Stomach (tissue), 9 donors: ENCODE results near the gene IGFBP4. TPM values are rescaled to one million over a fixed set of nuclear protein-coding genes. Genes with fewer than 3 reads are reported as not detected.

ENCODE experiments used
- DNase-seq, 2 donors: peaks; one replicate each; pipeline versions ENCODE4 v3.0.0 to v3.0.0-alpha.2; 2013 to 2019
- H3K27ac ChIP-seq, 5 donors: fragments of 200-600 bp in 4 of 5; sonication (generic) in 4 of 5; one replicate each; pipeline ENCODE4 v1.5.1; 2013 to 2019; ENCODE audit warnings: mild to moderate bottlenecking in 1 of 5, moderate library complexity in 1 of 5
- H3K27me3 ChIP-seq, 3 donors: fragments of 200-600 bp; sonication (generic); one replicate each; pipeline ENCODE4 v1.5.1; 2017 to 2019; ENCODE audit warnings: mixed run types in 1 of 3
- H3K36me3 ChIP-seq, 4 donors: fragments of 200-600 bp; sonication (generic); 1 replicate in 3 of 4; 2 replicates in 1 of 4; pipeline ENCODE4 v1.5.1; 2016 to 2019
- H3K4me1 ChIP-seq, 4 donors: fragments of 200-600 bp; sonication (generic); one replicate each; pipeline ENCODE4 v1.5.1; 2016 to 2019
- H3K4me3 ChIP-seq, 4 donors: fragments of 200-600 bp; sonication (generic) in 3 of 4; one replicate each; pipeline ENCODE4 v1.5.1; 2016 to 2019; ENCODE audit warnings: mild to moderate bottlenecking in 1 of 4
- H3K9me3 ChIP-seq, 4 donors: fragments of 200-600 bp; sonication (generic); one replicate each; pipeline ENCODE4 v1.5.1; 2016 to 2019
- EP300 ChIP-seq: sonication (generic); formaldehyde crosslinking; IDR thresholded peaks from one replicate; pipeline ENCODE4 v1.6.1; 2017; ENCODE audit warnings: antibody characterized with exemption
- POLR2A ChIP-seq, 4 donors: fragments of 450-650 bp; IDR thresholded peaks; one replicate each; pipeline ENCODE4 v1.6.1; 2016; ENCODE audit warnings: antibody characterized with exemption in 4 of 4, control low read depth in 2 of 4, mild to moderate bottlenecking in 1 of 4, moderate library complexity in 1 of 4
- POLR2AphosphoS5 ChIP-seq, 3 donors: sonication (generic); formaldehyde crosslinking; IDR thresholded peaks; one replicate each; pipeline ENCODE4 v1.6.1; 2016; ENCODE audit warnings: antibody characterized with exemption in 3 of 3
- WGBS, 5 donors: extraction: QIAGEN DNeasy Blood & Tissue Kit in 3 of 5; methylation state at CpG; one replicate each; pipeline versions ENCODE4 v1.1.5 to v1.1.7; 2013 to 2018; 5-methylcytosine and 5-hydroxymethylcytosine counted together
- intact Hi-C: fragments of 100-400 bp; cut with DNase I; formaldehyde crosslinking; loops from one replicate; pipeline ENCODE4 v1.15.1; 2023; ENCODE audit warnings: low total_unique reads
- polyA plus RNA-seq, 3 donors: library from polyadenylated mRNA; stranded (reverse); fragments of 200-250 nt; gene quantifications; one replicate each; pipeline ENCODE4 v1.2.3, GENCODE V29; 2013
- total RNA-seq, 5 donors: library from RNA; depleted of rRNA; stranded (reverse); fragments of >200 nt; gene quantifications; one replicate each; pipeline versions ENCODE4 v1.1.0 to v1.2.3, GENCODE V29; 2014 to 2016
- TF ChIP-seq, protein P1 (sequence below), 7 experiments: fragments of 450-650 bp in 4 of 7; fragments of 200-600 bp in 3 of 7; sonication (generic) in 3 of 7; IDR thresholded peaks; one replicate each; pipeline ENCODE4 v1.5.1; 2016 to 2019; ENCODE audit warnings: antibody characterized with exemption in 7 of 7, control low read depth in 2 of 7, mild to moderate bottlenecking in 1 of 7
- donor health status: healthy with polysubstance abuse.
- donor health status: Bipolar disorder and iron deficiency.
- donor health status: healthy.

IGFBP4 gene
- total and polyA plus RNA-seq, 8 donors, result 71.2 to 658 (median 157) TPM

- H3K9me3 ChIP-seq, result no peaks in the 10 kb centered on the region
- WGBS, 5 donors, result 55 to 84% (median 78%) methylated on average over 9 of the region's 9 CpGs
- TF ChIP-seq EP300, result no peak
- TF ChIP-seq POLR2AphosphoS5 (IDR thresholded peaks at IDR 0.05), result peak in 2 of 3 donors; percentile 12 to 22
- peaks cover 28 to 78% (median 62%) of the 10 kb centered on the region in 4 donors for H3K4me1 ChIP-seq
- DNase-seq, result peak in 1 of 2 donors; percentile 78
- H3K36me3 ChIP-seq, result peaks cover 7 to 22% (median 18%) of the 10 kb centered on the region in 4 donors
- peak overlapping the region in 4 of 5 donors; percentile 57 to 71 (median 64) for H3K27ac ChIP-seq
- no peak overlapping the region for H3K4me3 ChIP-seq
- H3K27me3 ChIP-seq, result no peaks in the 10 kb centered on the region
- intact Hi-C loops, result no loop called here
Observed at GRCh38 chr17:40460968-40461731, 17.9 kb downstream of the IGFBP4 start.

DNA sequence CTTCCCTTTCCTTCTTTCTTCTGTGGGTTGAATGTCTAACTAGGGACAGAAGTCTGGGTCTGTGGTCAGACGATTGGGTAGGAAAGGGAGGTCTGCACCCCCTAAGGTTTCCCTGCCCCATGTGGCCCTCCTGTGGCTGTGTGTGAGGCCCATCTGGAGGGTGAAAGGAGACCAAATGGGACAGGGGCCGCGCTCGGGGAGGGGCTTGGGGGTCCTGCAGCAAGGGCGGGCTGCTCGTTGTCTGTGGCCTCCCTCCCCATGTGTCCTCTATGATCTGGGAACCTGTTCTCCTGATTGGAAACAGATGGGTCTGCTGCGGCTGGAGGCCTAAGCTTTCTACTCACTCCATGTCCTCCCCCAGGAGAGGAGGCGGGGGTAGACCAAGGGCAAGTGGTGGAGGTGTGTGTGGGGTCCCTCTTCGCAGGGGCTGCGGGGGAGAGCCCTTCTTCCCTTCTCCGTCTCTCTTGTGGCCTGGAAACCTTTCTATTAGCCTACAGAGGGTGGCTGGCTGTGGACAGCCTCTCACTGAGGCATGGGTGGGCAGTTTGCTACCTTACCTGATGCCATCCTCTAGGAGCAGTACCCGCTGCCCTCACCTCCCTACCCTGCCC is 18.6 kb downstream of the IGFBP4 start:
- Histone ChIP-seq H3K36me3 (peaks cover 2 to 15% (median 11%) of the 10 kb centered on the region in 4 donors), H3K27me3 (no peaks in the 10 kb centered on the region), H3K9me3 (no peaks in the 10 kb centered on the region), H3K4me1 (peaks cover 21 to 71% (median 55%) of the 10 kb centered on the region in 4 donors), H3K4me3 (no peak overlapping the region), H3K27ac (peak overlapping the region in 4 of 5 donors; percentile 57 to 71 (median 64))
- intact Hi-C loops, result no loop called here
- TF ChIP-seq, protein P1, sequence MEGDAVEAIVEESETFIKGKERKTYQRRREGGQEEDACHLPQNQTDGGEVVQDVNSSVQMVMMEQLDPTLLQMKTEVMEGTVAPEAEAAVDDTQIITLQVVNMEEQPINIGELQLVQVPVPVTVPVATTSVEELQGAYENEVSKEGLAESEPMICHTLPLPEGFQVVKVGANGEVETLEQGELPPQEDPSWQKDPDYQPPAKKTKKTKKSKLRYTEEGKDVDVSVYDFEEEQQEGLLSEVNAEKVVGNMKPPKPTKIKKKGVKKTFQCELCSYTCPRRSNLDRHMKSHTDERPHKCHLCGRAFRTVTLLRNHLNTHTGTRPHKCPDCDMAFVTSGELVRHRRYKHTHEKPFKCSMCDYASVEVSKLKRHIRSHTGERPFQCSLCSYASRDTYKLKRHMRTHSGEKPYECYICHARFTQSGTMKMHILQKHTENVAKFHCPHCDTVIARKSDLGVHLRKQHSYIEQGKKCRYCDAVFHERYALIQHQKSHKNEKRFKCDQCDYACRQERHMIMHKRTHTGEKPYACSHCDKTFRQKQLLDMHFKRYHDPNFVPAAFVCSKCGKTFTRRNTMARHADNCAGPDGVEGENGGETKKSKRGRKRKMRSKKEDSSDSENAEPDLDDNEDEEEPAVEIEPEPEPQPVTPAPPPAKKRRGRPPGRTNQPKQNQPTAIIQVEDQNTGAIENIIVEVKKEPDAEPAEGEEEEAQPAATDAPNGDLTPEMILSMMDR (IDR thresholded peaks at IDR 0.05), result no peak
- TF ChIP-seq EP300, result no peak
- TF ChIP-seq POLR2A (IDR thresholded peaks at IDR 0.05), result no peak
- TF ChIP-seq POLR2AphosphoS5 (IDR thresholded peaks at IDR 0.05), result no peak
- whole genome bisulfite sequencing, 5 donors, result 56 to 81% (median 75%) methylated on average over 11 to 12 of the region's 12 CpGs
- DNase-seq, result peak in 1 of 2 donors; percentile 64

DNA sequence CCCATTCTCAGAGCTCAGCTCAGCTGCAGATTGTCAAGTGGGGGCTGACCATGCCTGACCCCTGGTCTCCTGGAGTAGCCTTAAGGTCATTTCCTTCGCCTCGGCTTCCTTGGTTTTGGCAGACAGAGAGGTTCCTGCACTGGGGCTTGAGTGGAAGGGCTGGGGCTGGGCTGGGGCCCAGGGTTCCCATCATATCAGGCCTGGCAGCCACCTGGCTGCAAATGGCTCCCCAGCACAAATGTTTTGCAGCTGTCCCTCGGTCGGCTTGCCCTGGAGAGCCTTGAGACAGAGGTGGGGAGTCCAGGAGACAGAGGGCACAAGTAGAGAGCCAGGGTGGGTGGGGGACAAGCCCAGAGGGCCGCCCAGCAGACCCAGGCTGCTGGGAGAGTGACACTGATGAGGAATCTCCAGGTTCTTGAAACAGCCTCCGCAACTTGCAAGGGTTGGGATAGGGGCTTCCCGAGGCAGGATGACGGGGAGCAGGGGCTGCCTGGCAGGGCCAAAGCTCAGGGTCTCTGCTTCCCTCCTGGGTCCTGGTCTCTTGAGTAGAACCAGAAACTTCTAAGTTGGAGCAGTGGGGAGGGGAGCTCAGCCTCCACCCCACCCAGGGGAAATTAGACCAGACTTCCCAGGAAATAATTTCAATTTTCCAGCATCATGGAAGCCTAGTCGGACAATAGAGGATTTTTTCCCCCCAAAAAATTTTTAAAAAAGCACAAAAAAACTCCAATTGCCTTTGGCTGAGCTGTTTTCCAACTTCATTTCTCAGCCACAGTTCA is 19.3 kb downstream of the IGFBP4 start:
- intact Hi-C loops, result no loop called here

DNA sequence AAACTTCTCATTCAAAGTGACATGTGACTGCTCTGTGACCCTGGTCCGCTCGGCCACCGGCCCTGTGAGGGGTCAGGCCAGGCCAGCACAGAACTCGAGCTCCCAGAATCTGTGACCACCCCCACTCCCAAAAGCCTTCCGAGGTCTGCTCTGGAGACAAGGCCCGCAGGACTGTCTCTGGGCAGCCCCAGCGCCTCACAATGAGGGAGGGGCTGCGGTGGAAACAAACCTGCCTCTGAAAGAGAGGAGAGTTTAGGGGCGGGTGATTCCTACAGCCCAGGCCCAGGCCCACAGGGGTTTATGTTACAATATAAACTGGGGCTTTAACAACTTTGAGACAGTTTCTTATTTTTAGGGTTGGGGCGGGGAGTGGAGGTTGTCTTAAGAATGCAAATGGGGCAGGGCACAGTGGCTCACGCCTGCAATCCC is 19.9 kb downstream of the IGFBP4 start:
- DNase-seq, result peak in 1 of 2 donors; percentile 43
- peaks cover 9 to 58% (median 43%) of the 10 kb centered on the region in 4 donors for H3K4me1 ChIP-seq
- intact Hi-C loops, result no loop called here

More for the DNA sequence above, 19.3 kb downstream of the IGFBP4 start:
- Histone ChIP-seq H3K4me1 (peaks cover 15 to 64% (median 49%) of the 10 kb centered on the region in 4 donors), H3K27ac (peak overlapping the region in 4 of 5 donors; percentile 57 to 71 (median 64)), H3K27me3 (no peaks in the 10 kb centered on the region), H3K9me3 (no peaks in the 10 kb centered on the region), H3K4me3 (no peak overlapping the region), H3K36me3 (peaks cover 0 to 8% (median 5%) of the 10 kb centered on the region in 4 donors)
- 53 to 83% (median 73%) methylated on average over 8 to 9 of the region's 9 CpGs for WGBS, 5 donors
- no peak for DNase-seq
- TF ChIP-seq POLR2AphosphoS5 (IDR thresholded peaks at IDR 0.05) (no peak), POLR2A (IDR thresholded peaks at IDR 0.05) (no peak), EP300 (no peak)
- TF ChIP-seq, protein P1 (IDR thresholded peaks at IDR 0.05), result no peak

More for the DNA sequence above, 19.9 kb downstream of the IGFBP4 start:
- peak overlapping the region in 4 of 5 donors; percentile 57 to 71 (median 64) for H3K27ac ChIP-seq
- H3K27me3 ChIP-seq, result no peaks in the 10 kb centered on the region
- TF ChIP-seq EP300, result no peak
- no peak for TF ChIP-seq POLR2A (IDR thresholded peaks at IDR 0.05)
- TF ChIP-seq, protein P1 (IDR thresholded peaks at IDR 0.05), result no peak
- TF ChIP-seq POLR2AphosphoS5 (IDR thresholded peaks at IDR 0.05), result peak in 1 of 3 donors; percentile 14
- WGBS, 5 donors, result 61 to 77% (median 71%) methylated on average over 11 of the region's 11 CpGs
- H3K4me3 ChIP-seq, result no peak overlapping the region
- no peaks in the 10 kb centered on the region for H3K9me3 ChIP-seq
- peaks cover 0 to 4% (median under 1%) of the 10 kb centered on the region in 4 donors for H3K36me3 ChIP-seq
